ENCODE data around the gene OTUD3. TPM values are rescaled to one million over a fixed set of nuclear protein-coding genes. Genes with fewer than 3 reads are reported as not detected.

The OTUD3 gene
- total and polyA plus RNA-seq, 2 of the 13 experiments (the other 11 are each of a cell fraction or from before 2014, with no cell fraction given): 5.2 to 7.5 TPM

DNA sequence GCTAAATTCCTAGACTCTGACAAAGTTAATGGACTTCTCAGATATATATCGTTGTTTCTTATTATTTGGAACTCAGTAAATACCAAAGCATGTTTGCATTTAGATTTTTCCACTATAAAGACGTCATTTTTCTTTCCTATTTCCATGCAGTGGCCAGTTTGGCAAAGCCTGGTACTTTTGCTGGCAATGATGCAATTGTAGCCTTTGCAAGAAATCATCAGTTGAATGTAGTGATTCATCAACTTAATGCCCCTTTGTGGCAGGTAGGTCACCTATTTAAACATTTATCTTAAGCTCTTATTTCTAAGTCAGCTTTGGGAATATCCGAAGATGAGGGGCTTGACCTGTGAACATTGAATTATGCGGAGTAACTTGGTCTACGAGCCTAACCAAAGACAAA is 12.0 kb downstream of the OTUD3 start (continued):
- no peak for TF ChIP-seq ZNF572 (CRISPR knock-in tag; IDR thresholded peaks at IDR 0.05)
- TF ChIP-seq TARDBP (CRISPR knock-in tag; IDR thresholded peaks at IDR 0.05): no peak
- no peak for TF ChIP-seq GTF2F1 (IDR thresholded peaks at IDR 0.05; ENCODE audit: low read length)
- no peak for TF ChIP-seq LCORL (IDR thresholded peaks at IDR 0.05)
- no peak for TF ChIP-seq LCORL (CRISPR knock-in tag; IDR thresholded peaks at IDR 0.05)
- TF ChIP-seq, protein P1, sequence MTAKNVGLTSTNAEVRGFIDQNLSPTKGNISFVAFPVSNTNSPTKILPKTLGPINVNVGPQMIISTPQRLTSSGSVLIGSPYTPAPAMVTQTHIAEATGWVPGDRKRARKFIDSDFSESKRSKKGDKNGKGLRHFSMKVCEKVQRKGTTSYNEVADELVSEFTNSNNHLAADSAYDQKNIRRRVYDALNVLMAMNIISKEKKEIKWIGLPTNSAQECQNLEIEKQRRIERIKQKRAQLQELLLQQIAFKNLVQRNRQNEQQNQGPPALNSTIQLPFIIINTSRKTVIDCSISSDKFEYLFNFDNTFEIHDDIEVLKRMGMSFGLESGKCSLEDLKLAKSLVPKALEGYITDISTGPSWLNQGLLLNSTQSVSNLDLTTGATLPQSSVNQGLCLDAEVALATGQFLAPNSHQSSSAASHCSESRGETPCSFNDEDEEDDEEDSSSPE (CRISPR knock-in tag; IDR thresholded peaks at IDR 0.05): no peak

DNA sequence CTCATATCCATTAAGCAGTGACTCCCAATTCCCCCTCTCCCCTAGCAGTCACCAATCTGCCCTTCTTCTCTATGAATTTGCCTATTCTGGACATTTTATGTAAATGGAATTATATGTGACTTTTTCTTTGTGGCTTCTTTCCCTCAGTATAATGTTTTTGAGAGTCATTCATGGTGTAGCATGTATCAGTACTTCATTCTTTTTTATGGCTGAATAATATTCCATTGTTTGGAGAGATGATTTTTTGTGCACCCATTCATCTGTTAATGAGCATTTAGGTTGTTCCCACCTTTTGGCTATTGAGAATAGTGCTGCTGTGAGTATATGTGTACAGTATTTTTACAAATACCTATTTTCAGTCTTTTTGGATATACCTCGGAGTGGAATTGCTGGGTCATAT is 19.5 kb downstream of the OTUD3 start:
- intact Hi-C loops (cut with micrococcal nuclease; ENCODE audit: unreplicated experiment): no loop called here
- H3K79me2 ChIP-seq (ENCODE audit: insufficient read depth, low read length): no peaks in the 10 kb centered on the region
- in situ Hi-C loops (cut with HindIII; ENCODE audit: extremely low pct_ligation_motif_present, low pct_unique_long_range_greater_than_20kb): no loop called here
- no peak for TF ChIP-seq KMT2A (CRISPR knock-in tag; IDR thresholded peaks at IDR 0.05)
- TF ChIP-seq NFE2L2 (IDR thresholded peaks at IDR 0.05; ENCODE audit: low read length): no peak
- no peak for TF ChIP-seq KDM2A (CRISPR knock-in tag; IDR thresholded peaks at IDR 0.05; ENCODE audit: borderline replicate concordance, low read depth)
- TF ChIP-seq NONO (IDR thresholded peaks at IDR 0.05): no peak
- TF ChIP-seq NONO (CRISPR knock-in tag; conservative IDR thresholded peaks at IDR 0.05): no peak
- TF ChIP-seq NPAS2 (CRISPR knock-in tag; IDR thresholded peaks at IDR 0.05; ENCODE audit: borderline replicate concordance): no peak
- TF ChIP-seq RXRA (CRISPR knock-in tag; IDR thresholded peaks at IDR 0.05): no peak
- no peak for TF ChIP-seq SIN3B (IDR thresholded peaks at IDR 0.05; ENCODE audit: low read length)
- TF ChIP-seq, protein P2, sequence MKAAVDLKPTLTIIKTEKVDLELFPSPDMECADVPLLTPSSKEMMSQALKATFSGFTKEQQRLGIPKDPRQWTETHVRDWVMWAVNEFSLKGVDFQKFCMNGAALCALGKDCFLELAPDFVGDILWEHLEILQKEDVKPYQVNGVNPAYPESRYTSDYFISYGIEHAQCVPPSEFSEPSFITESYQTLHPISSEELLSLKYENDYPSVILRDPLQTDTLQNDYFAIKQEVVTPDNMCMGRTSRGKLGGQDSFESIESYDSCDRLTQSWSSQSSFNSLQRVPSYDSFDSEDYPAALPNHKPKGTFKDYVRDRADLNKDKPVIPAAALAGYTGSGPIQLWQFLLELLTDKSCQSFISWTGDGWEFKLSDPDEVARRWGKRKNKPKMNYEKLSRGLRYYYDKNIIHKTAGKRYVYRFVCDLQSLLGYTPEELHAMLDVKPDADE (CRISPR knock-in tag; IDR thresholded peaks at IDR 0.05): no peak
- no peak for TF ChIP-seq ZFP82 (CRISPR knock-in tag; IDR thresholded peaks at IDR 0.05; ENCODE audit: borderline replicate concordance)
- no peak for TF ChIP-seq GABPB1 (CRISPR knock-in tag; IDR thresholded peaks at IDR 0.05)
- no peak for TF ChIP-seq ZMYM4 (CRISPR knock-in tag; IDR thresholded peaks at IDR 0.05)
- TF ChIP-seq MTA1 (CRISPR knock-in tag; IDR thresholded peaks at IDR 0.05; ENCODE audit: borderline replicate concordance): no peak
- no peak for TF ChIP-seq ZNF34 (CRISPR knock-in tag; IDR thresholded peaks at IDR 0.05; ENCODE audit: borderline replicate concordance)
- no peak for TF ChIP-seq ZNF660 (CRISPR knock-in tag; IDR thresholded peaks at IDR 0.05; ENCODE audit: borderline replicate concordance, low read depth)
- TF ChIP-seq ZNF17 (CRISPR knock-in tag; IDR thresholded peaks at IDR 0.05): no peak
- TF ChIP-seq, protein P3, sequence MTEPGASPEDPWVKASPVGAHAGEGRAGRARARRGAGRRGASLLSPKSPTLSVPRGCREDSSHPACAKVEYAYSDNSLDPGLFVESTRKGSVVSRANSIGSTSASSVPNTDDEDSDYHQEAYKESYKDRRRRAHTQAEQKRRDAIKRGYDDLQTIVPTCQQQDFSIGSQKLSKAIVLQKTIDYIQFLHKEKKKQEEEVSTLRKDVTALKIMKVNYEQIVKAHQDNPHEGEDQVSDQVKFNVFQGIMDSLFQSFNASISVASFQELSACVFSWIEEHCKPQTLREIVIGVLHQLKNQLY (CRISPR knock-in tag; IDR thresholded peaks at IDR 0.05): no peak
- no peak for TF ChIP-seq ZNF484 (CRISPR knock-in tag; IDR thresholded peaks at IDR 0.05; ENCODE audit: borderline replicate concordance, low read depth)
- TF ChIP-seq ZNF616 (CRISPR knock-in tag; IDR thresholded peaks at IDR 0.05; ENCODE audit: low read depth): no peak
- TF ChIP-seq FOXM1 (CRISPR knock-in tag; IDR thresholded peaks at IDR 0.05): no peak

More for the DNA sequence above, 19.5 kb downstream of the OTUD3 start:
- DNase-seq (ENCODE audit: low spot score): no peak
- no peak overlapping the region for H3K27ac ChIP-seq (ENCODE audit: extremely low read length, insufficient read depth, low read length)
- FAIRE-seq: no peak
- BruUV-seq (replicated peaks): no TSS peak
- H3K36me3 ChIP-seq (replicated peaks in 1 of 2; ENCODE audit: control insufficient read depth in 1 of 2, insufficient read depth in 2 of 2, low read length in 2 of 2): peaks cover 18 to 66% of the 10 kb centered on the region in 2 experiments
- no peaks in the 10 kb centered on the region for H3K4me1 ChIP-seq (ENCODE audit: insufficient read depth, low read length)
- H4K20me1 ChIP-seq (ENCODE audit: insufficient read depth, low read length): no peaks in the 10 kb centered on the region
- ChIA-PET CTCF (ENCODE audit: low intra/inter-chr PET ratio, low total read pairs) (no interaction called here), POLR2A (no interaction called here)
- H3K4me2 ChIP-seq (ENCODE audit: low read depth, low read length): no peak overlapping the region
- whole genome bisulfite sequencing (ENCODE audit: low lambda C conversion rate): 96% methylated on average over 1 of the region's 1 CpG
- ATAC-seq: no peak
- H3K9ac ChIP-seq (ENCODE audit: insufficient read depth, low read depth, low read length): no peak overlapping the region
- no peaks in the 10 kb centered on the region for H3K27me3 ChIP-seq (ENCODE audit: control insufficient read depth in 1 of 2, insufficient read depth in 2 of 2, low read length in 2 of 2)
- H3K9me3 ChIP-seq (ENCODE audit: low read length): no peaks in the 10 kb centered on the region
- H3K4me3 ChIP-seq (replicated peaks in 1 of 3; ENCODE audit: insufficient read depth in 1 of 3, low read depth in 2 of 3, low read length in 3 of 3): no peak overlapping the region
- no peak overlapping the region for H2AFZ ChIP-seq (ENCODE audit: low read length)
